Astrocyte (in vitro differentiated cells and primary cell): ENCODE data around the gene CLEC2B. TPM values are rescaled to one million over a fixed set of nuclear protein-coding genes. Genes with fewer than 3 reads are reported as not detected.

Experiments used
- DNase-seq: peaks from one replicate; pipeline ENCODE4 v3.0.0-alpha.2; 2010; ENCODE audit warnings: low read depth
- FAIRE-seq: peaks from 2 replicates; lab custom pipeline; 2011; peaks lifted over from hg19 to GRCh38; lab: Jason Lieb, UNC
- H2AFZ ChIP-seq: 2 replicates; pipeline ENCODE4 v1.6.0; 2012; ENCODE audit warnings: low read depth, low read length, inconsistent platforms
- H3K27ac ChIP-seq: 2 replicates; pipeline ENCODE4 v1.5.1; 2011; ENCODE audit warnings: low read depth, low read length, inconsistent platforms
- H3K27me3 ChIP-seq: 2 replicates; pipeline ENCODE4 v1.6.0; 2011; ENCODE audit warnings: low read length, inconsistent platforms; ENCODE audit not compliant: insufficient read depth
- H3K36me3 ChIP-seq: 2 replicates; pipeline ENCODE4 v1.5.1; 2011; ENCODE audit warnings: low read length, inconsistent platforms; ENCODE audit not compliant: insufficient read depth
- H3K4me1 ChIP-seq: 2 replicates; pipeline ENCODE4 v1.5.1; 2011; ENCODE audit warnings: low read length, inconsistent platforms; ENCODE audit not compliant: insufficient read depth
- H3K4me2 ChIP-seq: 2 replicates; pipeline ENCODE4 v1.6.0; 2012; ENCODE audit warnings: low read length, inconsistent platforms
- H3K4me3 ChIP-seq: 2 replicates; pipeline ENCODE4 v1.5.1; 2011; ENCODE audit warnings: low read depth, mild to moderate bottlenecking, low read length, inconsistent platforms; ENCODE audit not compliant: insufficient read depth
- H3K79me2 ChIP-seq: 2 replicates; pipeline ENCODE4 v1.6.0; 2012; ENCODE audit warnings: mild to moderate bottlenecking, low read length, inconsistent platforms; ENCODE audit not compliant: insufficient read depth
- H3K9ac ChIP-seq: 2 replicates; pipeline ENCODE4 v1.6.0; 2012; ENCODE audit warnings: mild to moderate bottlenecking, low read length, inconsistent platforms
- H3K9me3 ChIP-seq: 2 replicates; pipeline ENCODE4 v1.5.1; 2012; ENCODE audit warnings: low read depth, mild to moderate bottlenecking, low read length, inconsistent platforms; ENCODE audit not compliant: insufficient read depth
- H4K20me1 ChIP-seq: 2 replicates; pipeline ENCODE4 v1.6.0; 2012; ENCODE audit warnings: low read length, inconsistent platforms; ENCODE audit not compliant: insufficient read depth
- H3K27ac Mint-ChIP-seq: one replicate; pipeline ENCODE4 v1.8.0; 2021; ENCODE audit warnings: mild to moderate bottlenecking, mixed read lengths; ENCODE audit not compliant: unreplicated experiment
- H3K27me3 Mint-ChIP-seq: one replicate; pipeline ENCODE4 v1.8.0; 2021; ENCODE audit warnings: low read depth, mixed read lengths; ENCODE audit not compliant: unreplicated experiment
- H3K36me3 Mint-ChIP-seq: one replicate; pipeline ENCODE4 v1.8.0; 2021; ENCODE audit warnings: low read depth, mixed read lengths; ENCODE audit not compliant: unreplicated experiment
- H3K4me1 Mint-ChIP-seq: one replicate; pipeline ENCODE4 v1.8.0; 2021; ENCODE audit warnings: low read depth, mixed read lengths; ENCODE audit not compliant: unreplicated experiment
- H3K4me3 Mint-ChIP-seq: one replicate; pipeline ENCODE4 v1.8.0; 2021; ENCODE audit warnings: mild to moderate bottlenecking, moderate library complexity, mixed read lengths; ENCODE audit not compliant: unreplicated experiment
- H3K9me3 Mint-ChIP-seq: one replicate; pipeline ENCODE4 v1.8.0; 2021; ENCODE audit warnings: mild to moderate bottlenecking, mixed read lengths; ENCODE audit not compliant: unreplicated experiment
- EZH2 ChIP-seq: IDR thresholded peaks from 2 replicates; pipeline ENCODE4 v1.6.1; 2012; ENCODE audit warnings: mild to moderate bottlenecking, low read length, inconsistent platforms; ENCODE audit not compliant: insufficient read depth
- total RNA-seq: library from RNA; stranded (reverse); gene quantifications from 2 replicates; pipeline ENCODE4 v1.2.1, GENCODE V29; 2021
- TF ChIP-seq, protein P1 (sequence below): IDR thresholded peaks from 2 replicates; pipeline ENCODE4 v1.5.1; 2011; ENCODE audit warnings: low read depth, mild to moderate bottlenecking, inconsistent platforms, low read length, moderate library complexity; ENCODE audit not compliant: insufficient read depth

Gene CLEC2B
- total RNA-seq, 1 donor from 2014 or later = not detected

DNA sequence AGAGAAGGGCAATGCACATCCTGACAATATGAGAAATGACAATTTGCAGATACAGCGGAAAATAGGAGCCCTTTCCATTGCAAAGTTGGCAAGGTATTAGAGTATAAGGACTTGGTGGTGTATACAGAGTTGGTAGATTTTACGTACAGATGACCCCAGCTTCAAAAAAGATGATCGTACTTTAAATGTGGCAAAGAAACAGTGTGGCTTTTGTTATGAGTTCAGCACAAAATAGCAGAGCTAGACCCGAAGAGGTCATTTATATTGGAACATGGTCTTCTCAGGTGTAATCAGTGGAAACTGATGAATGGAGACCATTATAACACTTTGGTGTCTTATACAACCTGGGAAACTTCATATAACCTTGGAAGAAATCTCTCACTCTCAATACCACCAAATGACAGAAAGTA is 2.3 kb downstream of the CLEC2B start:
- TF ChIP-seq, protein P1, sequence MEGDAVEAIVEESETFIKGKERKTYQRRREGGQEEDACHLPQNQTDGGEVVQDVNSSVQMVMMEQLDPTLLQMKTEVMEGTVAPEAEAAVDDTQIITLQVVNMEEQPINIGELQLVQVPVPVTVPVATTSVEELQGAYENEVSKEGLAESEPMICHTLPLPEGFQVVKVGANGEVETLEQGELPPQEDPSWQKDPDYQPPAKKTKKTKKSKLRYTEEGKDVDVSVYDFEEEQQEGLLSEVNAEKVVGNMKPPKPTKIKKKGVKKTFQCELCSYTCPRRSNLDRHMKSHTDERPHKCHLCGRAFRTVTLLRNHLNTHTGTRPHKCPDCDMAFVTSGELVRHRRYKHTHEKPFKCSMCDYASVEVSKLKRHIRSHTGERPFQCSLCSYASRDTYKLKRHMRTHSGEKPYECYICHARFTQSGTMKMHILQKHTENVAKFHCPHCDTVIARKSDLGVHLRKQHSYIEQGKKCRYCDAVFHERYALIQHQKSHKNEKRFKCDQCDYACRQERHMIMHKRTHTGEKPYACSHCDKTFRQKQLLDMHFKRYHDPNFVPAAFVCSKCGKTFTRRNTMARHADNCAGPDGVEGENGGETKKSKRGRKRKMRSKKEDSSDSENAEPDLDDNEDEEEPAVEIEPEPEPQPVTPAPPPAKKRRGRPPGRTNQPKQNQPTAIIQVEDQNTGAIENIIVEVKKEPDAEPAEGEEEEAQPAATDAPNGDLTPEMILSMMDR = no peak
- TF ChIP-seq EZH2 = no peak
- FAIRE-seq (no peak), DNase-seq (no peak)
- Histone ChIP-seq H4K20me1 (no peaks in the 10 kb centered on the region), H3K4me2 (no peak overlapping the region), H3K36me3 (no peaks in the 10 kb centered on the region), H2AFZ (no peak overlapping the region), H3K27me3 (no peaks in the 10 kb centered on the region), H3K4me1 (no peaks in the 10 kb centered on the region), H3K9ac (no peak overlapping the region), H3K79me2 (no peaks in the 10 kb centered on the region), H3K27ac (no peak overlapping the region), H3K9me3 (no peaks in the 10 kb centered on the region), H3K4me3 (no peak overlapping the region)
- Mint-ChIP-seq H3K27ac (no peak overlapping the region), H3K9me3 (peaks cover 2% of the 10 kb centered on the region), H3K27me3 (no peaks in the 10 kb centered on the region), H3K4me1 (peaks cover 4% of the 10 kb centered on the region), H3K36me3 (no peaks in the 10 kb centered on the region), H3K4me3 (no peak overlapping the region)

DNA sequence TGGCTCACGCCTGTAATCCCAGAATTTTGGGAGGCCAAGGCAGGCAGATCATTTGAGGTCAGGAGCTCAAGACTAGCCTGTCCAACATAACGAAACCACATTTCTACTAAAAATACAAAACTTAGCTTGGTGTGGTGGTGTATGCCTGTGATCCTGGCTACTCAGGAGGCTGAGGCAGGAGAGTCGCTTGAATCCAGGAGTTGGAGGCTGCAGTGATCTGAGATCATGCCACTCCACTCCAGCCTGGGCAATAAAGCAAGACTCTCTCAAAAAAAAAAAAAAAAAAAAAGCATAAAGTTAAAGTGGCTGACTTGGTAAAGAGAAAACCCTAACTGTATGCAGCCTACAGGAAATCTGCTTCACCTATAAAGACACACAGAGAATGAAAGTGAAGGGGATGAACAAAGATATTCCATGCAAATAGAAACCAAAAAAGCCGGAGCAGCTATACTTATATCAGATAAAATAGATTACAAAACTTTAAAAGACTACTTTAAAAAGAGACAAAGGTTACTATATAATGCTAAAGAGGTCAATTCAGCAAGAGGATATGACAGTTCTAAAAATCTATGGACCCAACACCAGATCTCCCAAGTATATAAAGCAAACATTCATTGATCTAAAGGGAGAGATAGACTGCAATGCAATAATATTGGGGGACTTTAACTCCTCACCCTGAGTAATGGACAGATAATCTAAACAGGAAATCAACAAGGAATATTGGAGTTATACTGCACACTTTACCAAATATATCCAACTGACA is 4.1 kb downstream of the CLEC2B start:
- Histone ChIP-seq H3K27me3 (no peaks in the 10 kb centered on the region), H3K9me3 (no peaks in the 10 kb centered on the region), H3K79me2 (no peaks in the 10 kb centered on the region), H3K4me1 (no peaks in the 10 kb centered on the region), H2AFZ (no peak overlapping the region), H3K36me3 (no peaks in the 10 kb centered on the region), H3K27ac (no peak overlapping the region), H3K4me3 (no peak overlapping the region), H3K9ac (no peak overlapping the region), H4K20me1 (no peaks in the 10 kb centered on the region), H3K4me2 (no peak overlapping the region)
- no peaks in the 10 kb centered on the region for H3K27me3 Mint-ChIP-seq
- FAIRE-seq = no peak
- no peaks in the 10 kb centered on the region for H3K36me3 Mint-ChIP-seq
- TF ChIP-seq, protein P1 = no peak
- no peak for DNase-seq
- peaks cover 4% of the 10 kb centered on the region for H3K4me1 Mint-ChIP-seq
- H3K4me3 Mint-ChIP-seq = no peak overlapping the region
- H3K9me3 Mint-ChIP-seq = peaks cover 2% of the 10 kb centered on the region
- no peak overlapping the region for H3K27ac Mint-ChIP-seq

DNA sequence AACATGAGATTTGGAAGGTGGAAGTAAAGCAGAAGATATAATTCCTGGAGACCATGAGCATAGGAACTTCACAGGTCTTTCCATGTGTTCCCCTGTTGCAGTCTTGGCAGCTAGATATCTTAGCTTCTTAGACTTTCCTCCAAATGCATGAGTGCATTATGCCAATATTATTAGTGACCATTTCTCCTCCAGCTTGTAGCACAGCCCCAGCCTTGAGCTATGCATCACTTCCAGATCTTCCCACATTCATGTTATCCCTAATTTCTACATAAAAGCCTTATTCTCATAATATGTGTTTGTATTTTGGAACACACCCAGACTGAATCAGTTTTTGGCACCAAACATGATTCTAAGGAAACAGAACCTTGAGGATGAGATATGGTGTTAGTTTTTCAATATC is 11.0 kb downstream of the CLEC2B start:
- Histone ChIP-seq H3K4me1 (no peaks in the 10 kb centered on the region), H3K4me3 (no peak overlapping the region), H3K27me3 (no peaks in the 10 kb centered on the region), H3K27ac (no peak overlapping the region), H4K20me1 (no peaks in the 10 kb centered on the region), H3K4me2 (no peak overlapping the region), H3K9me3 (no peaks in the 10 kb centered on the region), H3K36me3 (no peaks in the 10 kb centered on the region), H3K79me2 (no peaks in the 10 kb centered on the region), H2AFZ (no peak overlapping the region), H3K9ac (no peak overlapping the region)
- Mint-ChIP-seq H3K9me3 (no peaks in the 10 kb centered on the region), H3K36me3 (no peaks in the 10 kb centered on the region), H3K27me3 (no peaks in the 10 kb centered on the region), H3K27ac (no peak overlapping the region), H3K4me1 (no peaks in the 10 kb centered on the region), H3K4me3 (no peak overlapping the region)
- FAIRE-seq (no peak), DNase-seq (no peak)
- no peak for TF ChIP-seq EZH2
- TF ChIP-seq, protein P1 = no peak
